ENCODE measurements around the gene SUV39H1. TPM values are rescaled to one million over a fixed set of nuclear protein-coding genes. Genes with fewer than 3 reads are reported as not detected.
"Not testable (repeated sequence)": the region's sequence is repeated elsewhere in the genome, so short reads cannot be mapped to it uniquely, and the experiment has no call there.

Gene SUV39H1
- total RNA-seq, 1 donor from 2014 or later = 8.0 TPM

GRCh38 chrX:48688531-48689150 lies 7.9 kb upstream of the SUV39H1 start:
- no peak for DNase-seq (ENCODE audit: low read depth, low spot score)

GRCh38 chrX:48689208-48689920 lies 7.2 kb upstream of the SUV39H1 start:
- DNase-seq (ENCODE audit: low read depth, low spot score) = no peak

GRCh38 chrX:48691746-48692145 lies 4.8 kb upstream of the SUV39H1 start:
- not testable (repeated sequence) for DNase-seq (ENCODE audit: low read depth, low spot score)

- DNase-seq (ENCODE audit: low read depth, low spot score) = no peak
Observed at GRCh38 chrX:48694776-48695533, 1.6 kb upstream of the SUV39H1 start.

GRCh38 chrX:48695534-48695896 lies 1.0 kb upstream of the SUV39H1 start:
- DNase-seq (ENCODE audit: low read depth, low spot score) = no peak

- no peak for DNase-seq (ENCODE audit: low read depth, low spot score)
Observed at GRCh38 chrX:48695925-48696300, 621 bp upstream of the SUV39H1 start.

- no peak for DNase-seq (ENCODE audit: low read depth, low spot score)
Observed at GRCh38 chrX:48696909-48697727, 584 bp downstream of the SUV39H1 start.

GRCh38 chrX:48698306-48698705 lies 1.8 kb downstream of the SUV39H1 start:
- no peak for DNase-seq (ENCODE audit: low read depth, low spot score)

- DNase-seq (ENCODE audit: low read depth, low spot score) = no peak
Observed at GRCh38 chrX:48700246-48700645, 3.7 kb downstream of the SUV39H1 start.

GRCh38 chrX:48700951-48701653 lies 4.6 kb downstream of the SUV39H1 start:
- no peak for DNase-seq (ENCODE audit: low read depth, low spot score)

- no peak for DNase-seq (ENCODE audit: low read depth, low spot score)
Observed at GRCh38 chrX:48702032-48702431, 5.5 kb downstream of the SUV39H1 start.

GRCh38 chrX:48702716-48703115 lies 6.2 kb downstream of the SUV39H1 start:
- DNase-seq (ENCODE audit: low read depth, low spot score) = no peak

GRCh38 chrX:48703228-48703627 lies 6.7 kb downstream of the SUV39H1 start:
- no peak for DNase-seq (ENCODE audit: low read depth, low spot score)

GRCh38 chrX:48703642-48704481 lies 7.3 kb downstream of the SUV39H1 start:
- no peak for DNase-seq (ENCODE audit: low read depth, low spot score)

- DNase-seq (ENCODE audit: low read depth, low spot score) = no peak
Observed at GRCh38 chrX:48705871-48706270, 9.3 kb downstream of the SUV39H1 start.

GRCh38 chrX:48709522-48710112 lies 13.1 kb downstream of the SUV39H1 start:
- DNase-seq (ENCODE audit: low read depth, low spot score) = no peak

- no peak for DNase-seq (ENCODE audit: low read depth, low spot score)
Observed at GRCh38 chrX:48711162-48711928, 14.8 kb downstream of the SUV39H1 start.

- DNase-seq (ENCODE audit: low read depth, low spot score) = no peak
Observed at GRCh38 chrX:48711929-48712505, 15.5 kb downstream of the SUV39H1 start.

GRCh38 chrX:48713847-48714246 lies 17.3 kb downstream of the SUV39H1 start:
- no peak for DNase-seq (ENCODE audit: low read depth, low spot score)
